OCI-LY3 (cell line): ENCODE measurements around the gene DOK7.

ENCODE experiments used
- EZH2phosphoT487 ChIP-seq: fragments of 200-600 bp; shearing (Covaris generic); IDR thresholded peaks from 2 replicates; pipeline ENCODE4 v1.6.1; 2018; ENCODE audit warnings: antibody characterized with exemption, mixed run types, low read depth
- TF ChIP-seq, protein P1 (sequence below): fragments of 200-600, 300-600 bp; sonication (generic); IDR thresholded peaks from 2 replicates; pipeline ENCODE4 v1.5.1; 2014; ENCODE audit warnings: antibody characterized with exemption, low read length, low read depth

DNA sequence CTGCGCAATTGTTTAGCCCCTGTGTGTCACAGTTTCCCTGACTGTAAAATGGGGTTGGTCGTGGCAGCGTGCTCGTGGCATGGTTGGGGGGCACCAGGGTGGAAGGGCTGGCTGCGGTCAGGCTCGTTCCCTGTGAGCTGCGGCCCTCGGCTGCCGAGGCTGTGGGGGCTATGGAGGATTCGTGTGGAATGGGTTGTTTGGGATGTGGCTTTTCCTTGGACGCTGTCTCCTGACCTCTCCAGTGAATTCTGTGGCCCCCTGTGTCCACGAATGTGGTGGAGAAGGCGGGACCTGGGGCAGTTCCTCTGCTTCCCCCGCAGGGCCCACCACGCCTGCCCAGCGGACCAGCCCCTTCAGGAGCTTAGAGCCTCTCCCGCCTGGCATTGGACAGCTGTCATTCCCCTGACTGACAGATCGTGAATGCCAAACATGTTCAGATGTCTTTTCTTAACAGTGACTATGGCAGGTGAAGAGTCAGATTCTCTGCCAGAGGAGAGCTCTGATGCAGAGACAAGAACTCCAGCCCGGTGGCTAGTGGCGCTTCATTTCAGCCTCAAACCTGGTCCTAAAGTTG, 38.5 kb upstream of the DOK7 start:
- TF ChIP-seq, protein P1, sequence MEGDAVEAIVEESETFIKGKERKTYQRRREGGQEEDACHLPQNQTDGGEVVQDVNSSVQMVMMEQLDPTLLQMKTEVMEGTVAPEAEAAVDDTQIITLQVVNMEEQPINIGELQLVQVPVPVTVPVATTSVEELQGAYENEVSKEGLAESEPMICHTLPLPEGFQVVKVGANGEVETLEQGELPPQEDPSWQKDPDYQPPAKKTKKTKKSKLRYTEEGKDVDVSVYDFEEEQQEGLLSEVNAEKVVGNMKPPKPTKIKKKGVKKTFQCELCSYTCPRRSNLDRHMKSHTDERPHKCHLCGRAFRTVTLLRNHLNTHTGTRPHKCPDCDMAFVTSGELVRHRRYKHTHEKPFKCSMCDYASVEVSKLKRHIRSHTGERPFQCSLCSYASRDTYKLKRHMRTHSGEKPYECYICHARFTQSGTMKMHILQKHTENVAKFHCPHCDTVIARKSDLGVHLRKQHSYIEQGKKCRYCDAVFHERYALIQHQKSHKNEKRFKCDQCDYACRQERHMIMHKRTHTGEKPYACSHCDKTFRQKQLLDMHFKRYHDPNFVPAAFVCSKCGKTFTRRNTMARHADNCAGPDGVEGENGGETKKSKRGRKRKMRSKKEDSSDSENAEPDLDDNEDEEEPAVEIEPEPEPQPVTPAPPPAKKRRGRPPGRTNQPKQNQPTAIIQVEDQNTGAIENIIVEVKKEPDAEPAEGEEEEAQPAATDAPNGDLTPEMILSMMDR, result no peak
- no peak for TF ChIP-seq EZH2phosphoT487
